HL-60 (cell line): ENCODE results near the gene ZNF277.

ENCODE experiments used
- DNase-seq, 2 experiments: peaks; one replicate each; pipeline ENCODE4 v3.0.0-alpha.2; 2010 to 2020; ENCODE audit warnings: low read depth in 1 of 2, low spot score in 1 of 2
- H3K27ac ChIP-seq: fragments of 250-450 bp; sonication (Bioruptor Pico); replicated peaks from 2 replicates; pipeline ENCODE4 v1.5.1; 2020; ENCODE audit warnings: mild to moderate bottlenecking, moderate library complexity
- H3K27me3 ChIP-seq: fragments of 250-450 bp; sonication (Bioruptor Pico); 2 replicates; pipeline ENCODE4 v1.5.1; 2021; ENCODE audit warnings: mild to moderate bottlenecking, moderate library complexity; ENCODE audit not compliant: insufficient read depth, poor library complexity, severe bottlenecking
- H3K4me3 ChIP-seq: replicated peaks from 2 replicates; pipeline ENCODE4 v1.5.1; 2011; ENCODE audit warnings: mild to moderate bottlenecking, control low read depth, low read length; ENCODE audit not compliant: insufficient read depth
- GABPA ChIP-seq: IDR thresholded peaks from 2 replicates; pipeline ENCODE4 v1.6.1; 2012; ENCODE audit warnings: low read depth
- POLR2AphosphoS5 ChIP-seq: IDR thresholded peaks from 2 replicates; pipeline ENCODE4 v1.6.1; 2012; ENCODE audit warnings: low read depth
- SPI1 ChIP-seq: IDR thresholded peaks from 2 replicates; pipeline ENCODE4 v1.6.1; 2012; ENCODE audit warnings: low read depth, mild to moderate bottlenecking, borderline replicate concordance
- TF ChIP-seq, protein P1 (sequence below): IDR thresholded peaks from 2 replicates; pipeline ENCODE4 v1.6.1; 2012; ENCODE audit warnings: low read depth; ENCODE audit not compliant: insufficient replicate concordance
- TF ChIP-seq, protein P2 (sequence below): IDR thresholded peaks from one replicate; pipeline ENCODE4 v1.5.1; 2011; ENCODE audit warnings: low read length, control low read depth, inconsistent platforms; ENCODE audit not compliant: insufficient read depth

Gene ZNF277

GRCh38 chr7:112188257-112188656 is 18.2 kb upstream of the ZNF277 start:
- H3K4me3 ChIP-seq = no peak overlapping the region
- no peak for DNase-seq

DNA sequence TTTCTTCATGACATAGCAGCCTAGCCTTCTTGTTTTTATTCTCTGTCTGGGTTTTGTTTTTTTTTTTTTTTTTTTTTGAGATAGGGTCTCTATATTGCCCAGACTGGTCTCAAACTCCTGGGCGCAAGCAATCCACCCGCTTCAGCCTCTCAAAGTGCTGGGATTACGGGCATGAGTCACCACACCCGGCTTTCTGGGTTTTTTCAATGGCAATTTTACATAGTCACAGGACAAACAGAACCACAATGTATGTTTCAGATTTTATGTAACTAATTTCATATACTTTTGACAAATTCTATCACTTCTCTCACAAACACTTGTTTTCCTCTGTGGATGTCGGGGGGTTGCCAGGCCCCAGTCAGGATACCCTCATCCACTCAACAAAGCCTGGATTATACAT is 16.8 kb upstream of the ZNF277 start:
- no peak for TF ChIP-seq POLR2AphosphoS5
- Histone ChIP-seq H3K4me3 (no peak overlapping the region), H3K27me3 (no peaks in the 10 kb centered on the region), H3K27ac (no peak overlapping the region)
- DNase-seq = no peak

More at GRCh38 chr7:112188257-112188656, 18.2 kb upstream of the ZNF277 start:
- H3K27me3 ChIP-seq = no peaks in the 10 kb centered on the region
- H3K27ac ChIP-seq = no peak overlapping the region
- TF ChIP-seq GABPA (no peak), SPI1 (no peak), POLR2AphosphoS5 (no peak)
- TF ChIP-seq, protein P1, sequence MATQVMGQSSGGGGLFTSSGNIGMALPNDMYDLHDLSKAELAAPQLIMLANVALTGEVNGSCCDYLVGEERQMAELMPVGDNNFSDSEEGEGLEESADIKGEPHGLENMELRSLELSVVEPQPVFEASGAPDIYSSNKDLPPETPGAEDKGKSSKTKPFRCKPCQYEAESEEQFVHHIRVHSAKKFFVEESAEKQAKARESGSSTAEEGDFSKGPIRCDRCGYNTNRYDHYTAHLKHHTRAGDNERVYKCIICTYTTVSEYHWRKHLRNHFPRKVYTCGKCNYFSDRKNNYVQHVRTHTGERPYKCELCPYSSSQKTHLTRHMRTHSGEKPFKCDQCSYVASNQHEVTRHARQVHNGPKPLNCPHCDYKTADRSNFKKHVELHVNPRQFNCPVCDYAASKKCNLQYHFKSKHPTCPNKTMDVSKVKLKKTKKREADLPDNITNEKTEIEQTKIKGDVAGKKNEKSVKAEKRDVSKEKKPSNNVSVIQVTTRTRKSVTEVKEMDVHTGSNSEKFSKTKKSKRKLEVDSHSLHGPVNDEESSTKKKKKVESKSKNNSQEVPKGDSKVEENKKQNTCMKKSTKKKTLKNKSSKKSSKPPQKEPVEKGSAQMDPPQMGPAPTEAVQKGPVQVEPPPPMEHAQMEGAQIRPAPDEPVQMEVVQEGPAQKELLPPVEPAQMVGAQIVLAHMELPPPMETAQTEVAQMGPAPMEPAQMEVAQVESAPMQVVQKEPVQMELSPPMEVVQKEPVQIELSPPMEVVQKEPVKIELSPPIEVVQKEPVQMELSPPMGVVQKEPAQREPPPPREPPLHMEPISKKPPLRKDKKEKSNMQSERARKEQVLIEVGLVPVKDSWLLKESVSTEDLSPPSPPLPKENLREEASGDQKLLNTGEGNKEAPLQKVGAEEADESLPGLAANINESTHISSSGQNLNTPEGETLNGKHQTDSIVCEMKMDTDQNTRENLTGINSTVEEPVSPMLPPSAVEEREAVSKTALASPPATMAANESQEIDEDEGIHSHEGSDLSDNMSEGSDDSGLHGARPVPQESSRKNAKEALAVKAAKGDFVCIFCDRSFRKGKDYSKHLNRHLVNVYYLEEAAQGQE = no peak
- TF ChIP-seq, protein P2, sequence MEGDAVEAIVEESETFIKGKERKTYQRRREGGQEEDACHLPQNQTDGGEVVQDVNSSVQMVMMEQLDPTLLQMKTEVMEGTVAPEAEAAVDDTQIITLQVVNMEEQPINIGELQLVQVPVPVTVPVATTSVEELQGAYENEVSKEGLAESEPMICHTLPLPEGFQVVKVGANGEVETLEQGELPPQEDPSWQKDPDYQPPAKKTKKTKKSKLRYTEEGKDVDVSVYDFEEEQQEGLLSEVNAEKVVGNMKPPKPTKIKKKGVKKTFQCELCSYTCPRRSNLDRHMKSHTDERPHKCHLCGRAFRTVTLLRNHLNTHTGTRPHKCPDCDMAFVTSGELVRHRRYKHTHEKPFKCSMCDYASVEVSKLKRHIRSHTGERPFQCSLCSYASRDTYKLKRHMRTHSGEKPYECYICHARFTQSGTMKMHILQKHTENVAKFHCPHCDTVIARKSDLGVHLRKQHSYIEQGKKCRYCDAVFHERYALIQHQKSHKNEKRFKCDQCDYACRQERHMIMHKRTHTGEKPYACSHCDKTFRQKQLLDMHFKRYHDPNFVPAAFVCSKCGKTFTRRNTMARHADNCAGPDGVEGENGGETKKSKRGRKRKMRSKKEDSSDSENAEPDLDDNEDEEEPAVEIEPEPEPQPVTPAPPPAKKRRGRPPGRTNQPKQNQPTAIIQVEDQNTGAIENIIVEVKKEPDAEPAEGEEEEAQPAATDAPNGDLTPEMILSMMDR = no peak

DNA sequence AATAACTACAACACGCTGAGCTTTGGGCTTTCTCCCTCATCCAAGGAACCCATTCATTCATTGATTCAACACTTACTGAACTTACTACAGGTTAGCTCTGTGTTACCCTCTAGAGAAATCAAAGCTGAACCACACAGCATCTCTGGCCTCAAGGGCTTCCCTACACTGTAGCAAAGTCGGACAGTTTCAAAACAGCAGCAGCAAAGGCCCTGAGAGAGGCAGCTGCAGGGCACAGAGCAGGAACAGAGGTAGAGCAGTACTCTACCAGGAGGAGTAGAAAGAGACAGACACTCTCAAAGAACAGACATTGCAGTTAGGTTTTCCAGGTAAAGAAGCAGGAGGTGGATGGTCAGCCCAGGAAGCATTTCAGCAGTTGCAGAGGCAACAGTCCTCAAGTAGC is 16.4 kb upstream of the ZNF277 start:
- Histone ChIP-seq H3K4me3 (no peak overlapping the region), H3K27me3 (no peaks in the 10 kb centered on the region), H3K27ac (no peak overlapping the region)
- TF ChIP-seq GABPA = no peak
- TF ChIP-seq POLR2AphosphoS5 = no peak
- TF ChIP-seq, protein P1 = no peak
- TF ChIP-seq SPI1 = no peak
- TF ChIP-seq, protein P2 = no peak
- no peak for DNase-seq

- H3K27ac ChIP-seq = no peak overlapping the region
- DNase-seq = no peak
- H3K27me3 ChIP-seq = no peaks in the 10 kb centered on the region
- no peak for TF ChIP-seq POLR2AphosphoS5
- TF ChIP-seq GABPA = no peak
- TF ChIP-seq SPI1 = no peak
- TF ChIP-seq, protein P2 = no peak
- TF ChIP-seq, protein P1 = no peak
- no peak overlapping the region for H3K4me3 ChIP-seq
These were observed 14.0 kb upstream of the ZNF277 start for GRCh38 chr7:112192236-112193154.
